GM18508 (cell line): Measurements from ENCODE around the gene ATP2A1.
"Not testable (repeated sequence)": the region's sequence is repeated elsewhere in the genome, so short reads cannot be mapped to it uniquely, and the experiment has no call there.

Source experiments
- ATAC-seq: cut with Tn5 transposase; IDR thresholded peaks from one replicate; pipeline ENCODE4 v1.9.1; 2021; ENCODE audit warnings: moderate number of reproducible peaks; ENCODE audit not compliant: insufficient read depth, unreplicated experiment

ATP2A1 gene

DNA sequence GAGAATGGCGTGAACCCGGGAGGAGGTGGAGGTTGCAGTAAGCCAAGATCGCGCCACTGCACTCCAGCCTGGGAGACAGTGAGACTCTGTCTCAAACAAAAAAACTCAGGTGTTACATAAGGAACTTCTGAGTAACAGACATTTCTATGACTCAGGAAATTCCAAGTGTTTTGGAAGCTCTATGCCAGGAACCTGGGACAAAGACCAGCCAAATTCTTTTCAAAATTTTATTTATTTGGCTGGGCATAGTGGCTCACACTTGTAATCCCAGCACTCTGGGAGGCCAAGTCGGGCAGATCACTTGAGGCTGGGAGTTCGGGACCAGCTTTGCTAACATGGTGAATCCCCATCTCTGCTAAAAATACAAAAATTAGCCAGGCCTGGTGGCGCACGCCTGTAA, 19.9 kb upstream of the ATP2A1 start:
- ATAC-seq, result no peak

DNA sequence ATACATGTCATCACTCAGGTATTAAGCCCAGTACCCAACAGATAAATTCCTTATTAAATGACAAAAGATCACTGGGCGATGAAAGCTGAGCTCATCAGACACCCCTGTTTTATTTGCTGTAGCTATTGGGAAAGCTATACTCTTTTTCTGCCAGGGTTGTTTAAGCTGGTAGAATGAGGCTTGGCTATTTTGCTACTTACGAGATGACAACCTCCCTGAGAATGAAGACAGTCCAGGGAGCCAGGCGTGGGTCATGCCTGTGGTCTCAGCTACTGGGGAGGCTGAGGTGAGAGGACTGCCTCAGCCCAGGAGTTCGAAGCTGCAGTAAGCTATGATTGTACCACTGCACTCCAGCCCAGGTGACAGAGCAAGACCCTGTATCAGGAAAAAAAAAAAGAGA, 19.0 kb upstream of the ATP2A1 start:
- no peak for ATAC-seq

DNA sequence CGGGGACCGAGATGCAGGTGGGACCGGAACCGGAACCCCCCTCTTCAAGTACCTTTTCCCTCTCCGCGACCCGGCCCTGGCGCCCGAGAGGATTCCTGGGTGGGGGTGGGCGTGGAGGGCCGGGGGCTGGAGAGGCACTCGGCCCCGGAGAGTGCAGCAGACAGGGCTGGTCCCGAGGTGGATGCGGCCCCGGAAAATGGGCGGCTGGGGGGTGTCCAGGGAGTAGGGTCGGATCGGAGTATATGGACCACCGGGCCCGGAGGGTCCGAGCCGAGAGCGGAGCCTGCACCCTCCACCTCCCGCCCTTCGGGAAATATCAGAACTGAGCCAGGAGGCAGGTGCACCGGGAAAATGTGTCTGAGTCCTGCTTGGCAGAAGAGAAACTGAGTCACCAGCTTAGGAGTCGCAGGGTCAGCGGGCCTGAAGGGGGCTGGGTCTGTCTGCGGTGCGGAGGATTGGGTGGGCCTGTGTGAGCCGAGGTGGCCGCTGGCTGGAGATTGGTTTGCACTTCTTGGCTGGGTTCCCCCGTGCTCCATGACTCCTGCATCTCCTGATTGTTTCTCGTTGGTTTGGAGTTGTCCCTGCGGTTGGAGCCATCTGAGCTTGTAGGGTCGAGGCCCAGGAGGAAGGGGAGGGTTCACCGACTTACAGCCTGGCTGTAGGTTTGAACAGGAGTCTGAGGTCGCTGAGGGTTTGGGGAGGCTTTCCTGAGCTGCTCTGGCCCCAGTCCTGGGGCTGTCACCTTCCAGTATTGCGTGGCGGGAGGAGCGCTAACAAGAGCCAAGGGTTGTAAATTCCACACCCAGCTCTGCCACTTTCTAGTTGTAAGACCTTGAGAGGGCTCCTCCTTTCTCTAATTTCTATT, 14.1 kb upstream of the ATP2A1 start:
- ATAC-seq, result no peak

DNA sequence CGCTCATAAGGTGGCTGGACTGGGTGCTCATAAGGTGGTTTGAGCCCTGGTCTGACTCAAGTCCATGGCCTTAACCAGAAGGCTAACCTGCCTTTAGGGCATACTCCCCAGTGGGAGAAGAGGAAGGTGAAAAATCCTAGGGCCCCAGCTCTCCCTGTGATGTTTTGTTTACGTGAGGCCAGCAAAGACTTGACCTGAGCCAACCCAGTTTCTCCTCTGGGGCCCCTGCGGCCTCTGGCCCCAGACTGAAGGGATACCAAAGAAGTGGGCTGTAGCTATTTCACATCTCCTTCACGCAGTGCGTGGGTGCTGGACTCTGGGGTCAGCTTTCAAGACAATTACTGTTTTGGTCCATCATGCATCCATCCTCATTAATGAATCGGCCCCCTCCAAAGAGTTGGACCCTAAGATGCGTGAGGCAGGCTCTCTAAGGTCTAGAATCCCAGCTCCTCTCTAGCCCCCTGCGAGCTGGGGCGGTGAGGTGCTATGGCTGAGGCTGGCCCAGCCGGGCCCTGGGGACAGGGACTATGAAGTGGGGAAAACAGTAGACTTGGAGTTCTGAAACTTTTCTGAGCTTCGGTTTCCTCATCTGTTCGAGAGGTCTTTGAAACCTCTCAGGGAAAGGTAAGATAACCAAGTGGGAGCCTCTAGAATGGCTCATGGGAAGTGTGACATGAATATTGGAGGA, 13.1 kb upstream of the ATP2A1 start:
- ATAC-seq, result no peak

DNA sequence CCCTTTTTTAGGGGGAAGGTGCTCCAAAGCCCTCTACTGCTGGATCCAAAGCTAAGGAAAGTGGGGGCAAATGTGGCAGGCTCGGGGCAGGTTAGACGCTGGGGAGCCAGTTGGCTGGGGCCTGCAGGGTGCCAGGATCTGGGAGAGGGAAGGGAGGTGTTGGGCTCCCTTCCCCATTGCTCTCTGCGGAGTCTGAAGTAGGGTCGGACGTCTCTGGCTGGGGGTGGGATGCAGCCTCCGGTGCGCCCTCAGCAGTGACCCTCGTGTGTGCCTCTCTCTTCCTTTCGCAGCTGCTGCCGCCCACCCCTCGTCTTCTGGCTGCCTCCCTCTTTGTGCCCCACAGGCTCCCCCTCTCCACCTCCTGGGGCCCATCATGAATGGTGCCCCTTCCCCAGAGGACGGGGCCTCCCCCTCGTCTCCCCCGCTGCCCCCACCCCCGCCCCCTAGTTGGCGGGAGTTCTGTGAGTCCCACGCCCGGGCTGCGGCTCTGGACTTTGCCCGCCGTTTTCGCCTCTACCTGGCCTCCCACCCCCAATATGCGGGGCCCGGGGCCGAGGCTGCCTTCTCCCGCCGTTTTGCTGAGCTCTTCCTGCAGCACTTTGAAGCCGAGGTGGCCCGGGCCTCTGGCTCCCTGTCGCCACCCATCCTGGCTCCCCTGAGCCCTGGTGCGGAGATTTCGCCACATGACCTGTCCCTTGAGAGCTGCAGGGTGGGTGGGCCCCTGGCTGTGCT, 12.4 kb upstream of the ATP2A1 start:
- no peak for ATAC-seq

DNA sequence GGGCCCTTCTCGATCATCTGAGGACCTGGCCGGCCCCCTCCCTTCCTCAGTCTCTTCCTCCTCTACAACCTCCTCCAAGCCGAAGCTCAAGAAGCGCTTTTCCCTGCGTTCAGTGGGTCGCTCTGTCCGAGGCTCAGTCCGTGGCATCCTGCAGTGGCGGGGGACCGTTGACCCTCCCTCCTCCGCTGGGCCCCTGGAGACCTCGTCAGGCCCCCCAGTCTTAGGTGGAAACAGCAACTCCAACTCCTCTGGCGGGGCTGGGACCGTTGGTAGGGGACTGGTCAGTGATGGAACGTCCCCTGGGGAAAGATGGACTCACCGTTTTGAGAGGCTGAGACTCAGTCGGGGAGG, 11.9 kb upstream of the ATP2A1 start:
- ATAC-seq, result no peak

DNA sequence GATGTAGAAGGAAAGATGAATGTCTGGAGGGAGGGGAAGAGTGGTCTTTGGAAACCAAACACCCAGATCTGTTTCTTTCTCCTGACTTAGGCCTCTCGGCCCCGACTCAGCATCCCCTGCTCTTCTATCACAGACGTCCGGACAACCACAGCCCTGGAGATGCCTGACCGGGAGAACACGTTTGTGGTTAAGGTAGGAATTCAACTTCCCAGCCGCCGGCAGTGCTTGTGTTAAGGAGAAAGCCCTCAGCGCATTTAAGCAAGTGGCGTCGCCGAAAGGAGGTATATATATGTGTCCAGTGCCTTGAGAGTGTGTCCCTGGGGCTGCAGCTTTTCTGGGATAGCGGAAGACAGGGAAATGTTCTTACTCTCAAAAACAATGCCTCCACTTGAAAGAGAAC, 11.0 kb upstream of the ATP2A1 start:
- no peak for ATAC-seq

DNA sequence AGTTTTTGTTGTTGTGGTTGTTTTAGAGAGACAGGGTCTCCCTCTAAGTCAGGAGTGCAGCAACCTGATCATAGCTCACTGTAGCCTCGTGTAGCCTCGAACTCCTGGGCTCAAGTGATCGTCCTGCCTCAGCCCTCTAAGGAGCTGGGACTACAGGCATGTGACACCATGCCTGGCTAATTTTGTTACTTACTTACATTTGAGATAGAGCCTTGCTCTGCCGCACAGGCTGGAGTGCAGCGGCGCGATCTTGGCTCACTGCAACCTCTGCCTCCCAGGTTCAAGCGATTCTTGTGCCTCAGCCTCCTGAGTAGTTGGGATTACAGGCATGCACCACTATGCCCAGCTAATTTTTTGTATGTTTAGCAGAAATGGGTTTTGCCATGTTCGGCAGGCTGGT, 10.6 kb upstream of the ATP2A1 start:
- not testable (repeated sequence) for ATAC-seq

DNA sequence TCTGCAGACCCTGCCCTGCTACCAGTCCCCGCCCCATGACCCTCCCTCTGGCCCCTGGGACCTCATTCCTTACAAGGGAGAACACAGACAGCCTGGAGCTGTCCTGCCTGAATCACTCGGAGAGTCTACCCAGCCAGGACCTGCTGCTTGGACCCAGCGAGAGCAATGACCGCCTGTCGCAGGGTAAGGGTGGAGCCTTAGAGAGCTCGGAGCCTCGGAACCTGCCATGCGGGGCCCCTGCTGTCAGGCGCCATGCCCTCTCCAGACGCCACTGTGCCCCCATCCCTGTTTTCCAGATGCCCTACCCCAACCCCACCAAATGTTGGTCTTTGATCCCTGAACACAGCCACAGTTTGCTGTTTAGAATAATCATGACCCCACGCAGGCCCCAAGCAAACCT, 9.1 kb upstream of the ATP2A1 start:
- ATAC-seq, result no peak

DNA sequence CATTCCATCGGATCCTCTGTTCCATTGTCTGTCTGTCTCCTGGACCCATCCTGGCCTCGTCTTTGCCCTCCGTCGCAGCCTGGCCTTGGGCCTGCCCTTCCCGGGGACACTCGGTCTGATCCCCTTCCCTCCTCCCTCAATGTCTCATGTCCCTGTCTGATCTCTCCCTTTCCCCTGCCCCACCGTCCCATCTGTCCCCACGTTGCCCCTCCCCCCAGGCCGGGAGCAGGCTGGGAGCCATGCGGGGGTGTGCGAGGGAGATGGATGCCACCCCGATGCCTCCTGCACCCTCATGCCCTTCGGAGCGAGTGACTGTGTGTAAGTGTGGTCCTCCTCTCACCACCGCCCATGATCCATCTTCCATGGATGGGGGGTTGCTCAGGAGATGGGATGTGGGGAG, 5.3 kb upstream of the ATP2A1 start:
- ATAC-seq, result no peak

DNA sequence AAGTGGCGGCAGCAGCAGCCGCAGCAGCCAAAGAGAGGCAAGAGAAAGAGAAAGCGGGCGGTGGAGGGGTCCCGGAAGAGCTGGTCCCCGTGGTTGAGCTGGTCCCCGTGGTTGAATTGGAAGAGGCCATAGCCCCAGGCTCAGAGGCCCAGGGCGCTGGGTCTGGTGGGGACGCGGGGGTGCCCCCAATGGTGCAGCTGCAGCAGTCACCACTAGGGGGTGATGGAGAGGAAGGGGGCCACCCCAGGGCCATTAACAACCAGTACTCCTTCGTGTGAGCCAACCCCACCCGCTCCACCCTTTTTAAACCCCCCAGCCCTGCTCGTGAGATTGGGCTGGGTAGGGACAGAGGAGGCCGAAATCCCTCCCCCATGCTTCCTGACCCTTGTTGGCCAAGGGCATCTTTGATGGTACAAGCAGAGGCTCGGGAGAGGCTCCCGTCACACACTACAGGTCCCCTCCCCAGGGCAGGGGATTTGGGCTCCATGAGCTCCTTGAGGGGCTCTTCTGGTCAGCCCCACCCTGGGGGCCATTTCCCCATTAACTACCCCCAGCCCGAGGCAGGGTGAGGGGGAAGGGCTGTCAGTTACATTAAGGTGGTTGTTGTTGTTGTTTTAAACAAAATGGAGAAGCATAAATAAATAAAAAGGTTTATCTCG, 4.6 kb upstream of the ATP2A1 start:
- no peak for ATAC-seq

DNA sequence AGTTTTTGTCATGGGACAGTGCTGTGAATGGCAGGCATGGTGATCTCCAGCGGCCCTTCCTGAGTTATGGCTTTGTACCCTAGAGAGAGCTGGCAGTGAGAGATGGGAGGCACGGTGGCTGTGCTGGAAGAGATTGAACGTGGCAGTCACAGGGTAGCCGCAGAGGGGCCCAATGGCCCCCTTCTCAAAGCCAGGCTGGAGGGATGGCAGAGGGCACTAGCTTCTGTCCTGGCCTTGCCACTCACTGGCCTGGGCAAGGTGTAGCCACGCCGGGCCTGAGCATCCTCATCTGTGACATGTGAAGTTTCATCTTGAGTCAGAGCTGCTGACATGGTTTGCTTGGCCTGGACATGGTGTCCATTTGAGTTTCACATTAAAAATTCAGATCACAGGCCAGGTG, 3.9 kb upstream of the ATP2A1 start:
- ATAC-seq, result no peak

DNA sequence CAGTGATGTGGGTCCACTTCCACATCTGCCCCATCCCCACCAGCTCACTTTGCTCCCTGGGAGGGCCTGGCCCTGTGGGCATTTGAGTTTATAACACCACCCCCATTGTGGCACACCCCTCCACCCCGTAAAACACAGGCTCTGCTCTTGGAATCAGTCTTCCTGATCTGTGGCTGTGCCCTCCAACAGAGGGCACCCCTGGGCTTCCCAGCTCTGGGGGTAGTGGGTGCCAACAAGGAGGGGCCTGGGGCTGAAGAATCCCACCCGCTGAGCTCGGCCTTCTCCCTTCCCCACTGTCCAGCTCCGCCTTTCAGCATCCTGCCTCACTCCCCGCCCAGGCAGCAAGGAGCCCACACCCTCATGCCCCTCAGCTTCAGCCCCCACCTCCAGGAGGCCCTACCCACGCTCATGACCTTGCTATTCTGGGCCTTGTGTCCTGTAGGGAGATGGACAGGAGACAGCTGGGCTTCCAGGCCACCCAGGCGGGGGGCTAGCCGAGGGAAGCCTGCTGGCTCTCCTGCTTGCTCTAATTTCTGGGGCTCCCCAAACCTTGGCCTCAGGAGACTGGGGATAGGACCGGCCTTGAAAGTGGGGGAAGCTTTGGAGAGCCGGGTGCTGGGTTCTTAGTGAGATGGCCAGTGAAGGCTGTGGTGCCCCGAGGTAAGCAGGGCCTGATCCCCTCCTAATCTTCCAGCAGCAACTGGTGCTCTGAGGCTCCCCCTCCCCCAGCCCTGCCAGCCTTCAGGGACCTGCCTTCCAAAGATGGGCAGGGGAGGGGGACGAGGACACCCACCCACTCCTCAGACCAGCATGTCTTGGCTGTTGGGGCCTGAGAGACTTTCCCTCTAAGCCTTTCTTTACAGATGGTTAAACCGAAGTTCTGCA, 2.9 kb upstream of the ATP2A1 start:
- ATAC-seq, result no peak

DNA sequence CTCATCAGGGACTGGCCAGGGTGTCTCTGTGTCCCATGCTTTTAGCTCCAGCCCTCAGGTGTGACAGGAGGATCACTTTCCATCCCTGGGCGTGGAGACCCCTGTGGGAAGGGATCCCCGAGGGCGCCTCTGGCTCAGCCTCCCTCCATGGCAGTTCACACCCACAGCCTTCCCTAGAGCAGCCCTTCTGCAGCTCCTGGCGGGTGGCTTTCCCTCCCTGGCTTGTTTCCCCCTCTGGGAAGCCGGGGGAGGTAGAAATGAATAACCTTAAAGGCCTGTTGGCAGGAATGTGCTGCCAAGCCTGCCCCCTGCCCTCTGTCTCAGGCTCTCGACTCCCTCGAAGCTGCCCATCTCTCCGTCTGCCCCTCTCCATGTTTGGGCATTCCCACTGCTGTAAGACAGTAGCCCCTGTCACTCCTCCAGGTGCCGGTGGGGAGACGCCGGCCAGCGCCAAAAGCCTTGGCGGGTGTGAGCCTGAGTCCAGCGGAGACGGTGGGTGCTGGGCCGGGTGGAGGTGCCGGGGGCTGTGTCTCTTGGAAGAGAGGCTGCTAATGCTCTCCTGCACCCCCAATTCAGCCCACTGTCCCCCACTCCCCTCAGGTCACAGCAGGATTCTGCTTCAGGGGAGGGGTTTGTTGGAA, 2.1 kb upstream of the ATP2A1 start:
- ATAC-seq, result no peak

DNA sequence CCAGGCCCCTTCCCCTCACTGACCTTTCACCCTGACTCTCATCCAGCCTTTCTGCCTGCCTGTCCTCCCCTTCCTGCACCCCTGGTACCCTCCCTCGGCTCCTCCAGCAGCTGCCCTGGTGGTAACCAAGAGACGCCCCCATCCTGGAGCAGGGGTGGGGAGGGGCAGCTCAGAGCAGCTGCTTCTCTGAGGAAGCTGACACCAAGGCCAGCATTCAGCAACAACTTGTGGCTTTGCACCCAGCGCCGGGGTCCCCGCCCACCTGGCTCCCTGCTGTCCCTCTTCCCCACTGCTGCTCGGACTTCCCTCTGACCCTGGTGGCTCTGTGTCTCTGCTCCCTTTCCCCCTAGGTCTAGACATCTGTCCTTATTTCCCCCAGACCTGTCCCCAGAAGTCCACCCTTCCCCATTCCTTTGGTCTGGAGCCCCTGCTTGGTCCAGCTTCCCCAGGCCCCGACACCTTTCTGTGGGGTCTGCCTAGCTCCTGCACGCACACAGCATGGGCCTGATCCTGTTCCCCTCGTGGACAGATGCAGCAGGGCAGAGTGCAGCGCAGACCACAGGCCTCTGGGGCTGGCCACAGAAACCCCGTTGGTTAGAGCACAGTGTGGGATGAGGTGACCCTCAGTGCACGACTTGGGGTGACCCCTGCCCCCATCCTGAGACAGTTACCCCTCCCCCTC, 1.2 kb upstream of the ATP2A1 start:
- no peak for ATAC-seq

DNA sequence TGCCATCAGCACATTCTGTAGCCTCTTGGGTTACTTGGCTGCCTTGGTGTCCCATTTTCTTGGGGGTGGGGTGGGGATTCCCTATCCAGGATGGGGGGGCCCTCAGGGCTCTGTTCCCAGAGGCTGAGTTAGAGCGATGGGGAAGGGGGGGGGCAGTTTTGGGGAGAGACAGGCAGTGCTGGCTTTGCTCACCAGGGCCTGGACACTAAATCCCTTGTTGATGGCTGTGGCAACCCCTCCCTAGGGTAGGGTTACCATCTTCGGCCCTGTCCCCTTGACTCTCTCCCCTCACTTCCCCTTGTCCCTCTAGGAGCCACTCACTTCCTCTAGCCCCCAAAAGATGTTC, 660 bp upstream of the ATP2A1 start:
- ATAC-seq, result no peak

DNA sequence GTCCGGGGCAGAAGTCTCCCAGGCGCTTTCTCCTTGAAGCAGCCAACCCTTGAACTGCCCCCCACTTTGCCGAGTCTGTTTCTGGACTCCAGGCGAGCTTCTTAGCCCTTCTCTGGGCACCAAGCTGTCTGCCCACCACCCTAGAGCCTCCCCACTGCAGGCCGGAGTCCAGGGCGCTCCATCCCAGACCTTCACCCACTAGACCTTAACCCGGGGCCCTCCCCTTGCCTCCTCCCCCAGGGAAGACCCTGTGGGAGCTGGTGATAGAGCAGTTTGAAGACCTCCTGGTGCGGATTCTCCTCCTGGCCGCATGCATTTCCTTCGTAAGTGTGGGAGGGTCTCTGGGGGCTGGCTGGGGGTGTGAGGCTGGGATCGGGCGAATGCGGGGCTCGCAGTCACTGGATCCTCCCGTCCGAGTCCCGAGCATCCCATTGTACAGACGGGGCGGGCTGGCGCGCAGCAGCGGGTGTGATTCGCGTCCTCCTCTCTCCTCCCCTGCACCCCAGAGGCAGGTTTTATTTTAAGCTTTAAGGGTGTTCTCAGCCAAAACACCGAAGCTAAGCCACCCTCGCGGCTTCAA, 1.1 kb downstream of the ATP2A1 start:
- ATAC-seq, result no peak

DNA sequence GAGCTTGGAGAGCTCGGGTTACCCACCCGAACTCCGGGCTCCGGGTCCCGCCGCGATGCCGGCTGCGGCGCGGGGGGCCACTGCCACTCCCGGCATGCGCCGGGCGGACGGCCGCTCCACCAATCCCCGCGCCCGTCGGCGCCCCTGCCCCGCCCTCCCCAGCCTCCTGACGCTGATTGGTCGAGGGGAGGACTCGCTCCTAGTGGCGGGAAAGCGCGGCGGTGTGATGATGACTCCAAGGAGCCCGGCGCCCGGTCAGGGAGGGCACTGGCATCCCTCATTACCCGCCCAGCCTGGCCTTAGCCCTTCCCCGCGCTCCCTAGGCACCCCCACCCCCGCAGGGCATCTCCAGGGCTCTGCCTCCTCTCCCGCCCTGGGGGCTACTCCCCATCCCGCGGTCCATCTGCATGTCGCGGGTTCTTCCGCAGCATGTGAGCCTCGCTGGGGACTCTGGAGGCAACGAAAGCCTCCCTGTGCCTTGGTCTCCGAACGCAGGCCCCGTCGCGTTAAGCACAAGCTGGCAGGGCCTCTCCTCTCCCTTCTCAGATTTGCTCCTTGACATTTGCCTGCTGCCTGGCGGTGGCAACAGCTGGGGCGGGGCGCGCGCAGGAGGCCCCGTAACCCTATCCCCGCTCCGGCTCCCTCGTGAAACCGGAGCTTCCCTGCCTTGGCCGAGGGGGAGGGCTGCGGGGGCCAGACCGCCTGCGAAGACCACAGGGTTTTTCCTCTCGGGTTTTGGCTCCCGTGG, 1.7 kb downstream of the ATP2A1 start:
- ATAC-seq, result no peak
